ENCODE results near the gene ANKRD1. TPM values are rescaled to one million over a fixed set of nuclear protein-coding genes. Genes with fewer than 3 reads are reported as not detected.

ANKRD1 gene
- total RNA-seq, 1 experiment from 2014 or later = not detected

GRCh38 chr10:90968328-90969081, 47.6 kb upstream of the ANKRD1 start:
- no peak overlapping the region for H3K27ac ChIP-seq (ENCODE audit: low read depth, low read length)
- H3K9ac ChIP-seq (ENCODE audit: low read length) = no peak overlapping the region
- no peak overlapping the region for H2AFZ ChIP-seq (ENCODE audit: low read depth, low read length, poor library complexity, severe bottlenecking)
- H3K36me3 ChIP-seq (ENCODE audit: control insufficient read depth in 1 of 2, insufficient read depth in 2 of 2, low read length in 2 of 2) = no peaks in the 10 kb centered on the region
- H3K9me2 ChIP-seq (ENCODE audit: insufficient read depth) = no peaks in the 10 kb centered on the region
- RAD21 ChIA-PET (ENCODE audit: low non-redundant PET in 1 of 2, low total read pairs in 2 of 2, uncharacterized antibody in 2 of 2, unreplicated experiment in 2 of 2) = no interaction called here
- no peaks in the 10 kb centered on the region for H3K79me2 ChIP-seq (ENCODE audit: insufficient read depth, low read length)
- intact Hi-C loops (cut with micrococcal nuclease) = no loop called here
- no peaks in the 10 kb centered on the region for H3K27me3 ChIP-seq (ENCODE audit: insufficient read depth, low read length)
- H3K4me2 ChIP-seq (ENCODE audit: low read length) = no peak overlapping the region
- ATAC-seq = no peak
- BruUV-seq (replicated peaks) = no TSS peak
- no peaks in the 10 kb centered on the region for H3K4me1 ChIP-seq (ENCODE audit: control insufficient read depth in 1 of 2, insufficient read depth in 2 of 2, low read length in 2 of 2)
- no peaks in the 10 kb centered on the region for H4K20me1 ChIP-seq (ENCODE audit: insufficient read depth)
- no peak overlapping the region for H3K4me3 ChIP-seq (replicated peaks in 1 of 2; ENCODE audit: low read depth in 1 of 2, low read length in 2 of 2)
- no peaks in the 10 kb centered on the region for H3K9me3 ChIP-seq (ENCODE audit: control insufficient read depth in 1 of 2, insufficient read depth in 1 of 2, low read depth in 1 of 2, low read length in 2 of 2)
- POLR2A ChIA-PET = no interaction called here
- CTCF ChIA-PET = interaction anchor here (1.9 kb wide), 1 partner anchor 57 kb away, joined by 3 read pairs; no protein-coding TSS in a partner anchor
- no peak for DNase-seq (ENCODE audit: low read depth, low spot score)
- TF ChIP-seq CEBPB (IDR thresholded peaks at IDR 0.05; ENCODE audit: low read depth) (no peak), POLR2A (IDR thresholded peaks at IDR 0.05; ENCODE audit: borderline replicate concordance, extremely low read depth, insufficient read depth, insufficient read length) (no peak)

DNA sequence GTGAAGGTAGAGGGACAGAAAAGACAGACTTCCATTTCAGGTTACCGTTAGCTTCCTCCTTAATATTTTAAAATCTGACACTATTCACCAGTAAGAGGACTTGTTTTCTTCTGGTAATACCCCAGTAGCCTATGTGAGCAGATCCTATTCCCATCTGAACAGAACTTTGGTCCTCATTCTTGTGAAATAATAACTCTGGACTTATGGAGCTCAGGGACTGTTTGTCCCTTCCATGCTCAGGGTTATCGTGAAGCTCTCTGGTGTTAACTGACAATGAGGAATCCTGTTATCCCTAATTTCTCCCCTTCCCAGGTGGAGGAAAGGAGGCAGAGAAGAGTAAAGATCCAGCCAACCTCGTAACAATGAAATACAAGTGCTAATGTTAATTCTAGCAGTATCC, 47.0 kb upstream of the ANKRD1 start:
- Histone ChIP-seq H4K20me1 (ENCODE audit: insufficient read depth) (no peaks in the 10 kb centered on the region), H3K9me2 (ENCODE audit: insufficient read depth) (no peaks in the 10 kb centered on the region), H3K79me2 (ENCODE audit: insufficient read depth, low read length) (no peaks in the 10 kb centered on the region), H3K4me1 (ENCODE audit: control insufficient read depth in 1 of 2, insufficient read depth in 2 of 2, low read length in 2 of 2) (no peaks in the 10 kb centered on the region), H3K36me3 (ENCODE audit: control insufficient read depth in 1 of 2, insufficient read depth in 2 of 2, low read length in 2 of 2) (no peaks in the 10 kb centered on the region), H3K27me3 (ENCODE audit: insufficient read depth, low read length) (no peaks in the 10 kb centered on the region), H3K9me3 (ENCODE audit: control insufficient read depth in 1 of 2, insufficient read depth in 1 of 2, low read depth in 1 of 2, low read length in 2 of 2) (no peaks in the 10 kb centered on the region), H2AFZ (ENCODE audit: low read depth, low read length, poor library complexity, severe bottlenecking) (no peak overlapping the region), H3K27ac (ENCODE audit: low read depth, low read length) (no peak overlapping the region), H3K9ac (ENCODE audit: low read length) (no peak overlapping the region), H3K4me3 (replicated peaks in 1 of 2; ENCODE audit: low read depth in 1 of 2, low read length in 2 of 2) (no peak overlapping the region), H3K4me2 (ENCODE audit: low read length) (no peak overlapping the region)
- ATAC-seq = no peak
- DNase-seq (ENCODE audit: low read depth, low spot score) = no peak
- RAD21 ChIA-PET (ENCODE audit: low non-redundant PET in 1 of 2, low total read pairs in 2 of 2, uncharacterized antibody in 2 of 2, unreplicated experiment in 2 of 2) = no interaction called here
- CTCF ChIA-PET = interaction anchor here (1.9 kb wide), 1 partner anchor 56 kb away, joined by 3 read pairs; no protein-coding TSS in a partner anchor
- intact Hi-C loops (cut with micrococcal nuclease) = no loop called here
- POLR2A ChIA-PET = no interaction called here
- no peak for TF ChIP-seq EZH2 (IDR thresholded peaks at IDR 0.05)
- TF ChIP-seq YY1 (IDR thresholded peaks at IDR 0.05; ENCODE audit: extremely low read depth, insufficient replicate concordance, low read depth, low read length) = no peak
- TF ChIP-seq ZFX (IDR thresholded peaks at IDR 0.05) = no peak
- TF ChIP-seq SRF (IDR thresholded peaks at IDR 0.05; ENCODE audit: low read depth) = no peak
- no peak for TF ChIP-seq JUND (IDR thresholded peaks at IDR 0.05)
- TF ChIP-seq CTCF (IDR thresholded peaks at IDR 0.05 in 2 of 3, conservative IDR thresholded peaks at IDR 0.05 in 1 of 3; ENCODE audit: borderline replicate concordance in 1 of 3, insufficient read depth in 1 of 3, low read depth in 2 of 3, low read length in 2 of 3) = no peak
- TF ChIP-seq, protein P1, sequence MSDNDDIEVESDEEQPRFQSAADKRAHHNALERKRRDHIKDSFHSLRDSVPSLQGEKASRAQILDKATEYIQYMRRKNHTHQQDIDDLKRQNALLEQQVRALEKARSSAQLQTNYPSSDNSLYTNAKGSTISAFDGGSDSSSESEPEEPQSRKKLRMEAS (IDR thresholded peaks at IDR 0.05) = no peak
- no peak for TF ChIP-seq CBX3 (IDR thresholded peaks at IDR 0.05; ENCODE audit: low read depth)
- TF ChIP-seq SIN3A (IDR thresholded peaks at IDR 0.05; ENCODE audit: low read depth) = no peak
- no peak for TF ChIP-seq TCF7L2 (IDR thresholded peaks at IDR 0.05; ENCODE audit: borderline replicate concordance, extremely low read depth, insufficient read depth, insufficient read length)
- TF ChIP-seq SP1 (IDR thresholded peaks at IDR 0.05; ENCODE audit: low read depth) = no peak
- no peak for TF ChIP-seq POLR2A (IDR thresholded peaks at IDR 0.05; ENCODE audit: borderline replicate concordance, extremely low read depth, insufficient read depth, insufficient read length)
- no peak for TF ChIP-seq POLR2AphosphoS5 (IDR thresholded peaks at IDR 0.05; ENCODE audit: low read depth, low read length)
- no peak for TF ChIP-seq ZNF274 (IDR thresholded peaks at IDR 0.05; ENCODE audit: low read depth, low read length)
- TF ChIP-seq ELF1 (IDR thresholded peaks at IDR 0.05; ENCODE audit: borderline replicate concordance, low read depth) = no peak
- TF ChIP-seq, protein P2, sequence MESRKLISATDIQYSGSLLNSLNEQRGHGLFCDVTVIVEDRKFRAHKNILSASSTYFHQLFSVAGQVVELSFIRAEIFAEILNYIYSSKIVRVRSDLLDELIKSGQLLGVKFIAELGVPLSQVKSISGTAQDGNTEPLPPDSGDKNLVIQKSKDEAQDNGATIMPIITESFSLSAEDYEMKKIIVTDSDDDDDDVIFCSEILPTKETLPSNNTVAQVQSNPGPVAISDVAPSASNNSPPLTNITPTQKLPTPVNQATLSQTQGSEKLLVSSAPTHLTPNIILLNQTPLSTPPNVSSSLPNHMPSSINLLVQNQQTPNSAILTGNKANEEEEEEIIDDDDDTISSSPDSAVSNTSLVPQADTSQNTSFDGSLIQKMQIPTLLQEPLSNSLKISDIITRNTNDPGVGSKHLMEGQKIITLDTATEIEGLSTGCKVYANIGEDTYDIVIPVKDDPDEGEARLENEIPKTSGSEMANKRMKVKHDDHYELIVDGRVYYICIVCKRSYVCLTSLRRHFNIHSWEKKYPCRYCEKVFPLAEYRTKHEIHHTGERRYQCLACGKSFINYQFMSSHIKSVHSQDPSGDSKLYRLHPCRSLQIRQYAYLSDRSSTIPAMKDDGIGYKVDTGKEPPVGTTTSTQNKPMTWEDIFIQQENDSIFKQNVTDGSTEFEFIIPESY (IDR thresholded peaks at IDR 0.05; ENCODE audit: extremely low read depth, insufficient replicate concordance, low read length) = no peak
- BruUV-seq (replicated peaks) = no TSS peak
